T47D (cell line): ENCODE data around the gene PCDHGC5.

ENCODE experiments used
- DNase-seq, 2 experiments: peaks; one replicate each; pipeline versions ENCODE4 v3.0.0 to v3.0.0-alpha.2; 2011 to 2012; ENCODE audit warnings: low read depth in 1 of 2, low spot score in 1 of 2
- JUND ChIP-seq: IDR thresholded peaks from 2 replicates; pipeline ENCODE4 v1.6.1; 2012; ENCODE audit warnings: low read depth
- in situ Hi-C: cut with HindIII; loops from 2 replicates; pipeline ENCODE4 v1.10.0; 2016; ENCODE audit warnings: low sequenced_read_pairs, low pct_unique_long_range_greater_than_20kb

Gene PCDHGC5

GRCh38 chr5:141493500-141494422 is 4.9 kb downstream of the PCDHGC5 start:
- TF ChIP-seq JUND, result no peak
- no peak for DNase-seq
- in situ Hi-C loops, result no loop called here

DNA sequence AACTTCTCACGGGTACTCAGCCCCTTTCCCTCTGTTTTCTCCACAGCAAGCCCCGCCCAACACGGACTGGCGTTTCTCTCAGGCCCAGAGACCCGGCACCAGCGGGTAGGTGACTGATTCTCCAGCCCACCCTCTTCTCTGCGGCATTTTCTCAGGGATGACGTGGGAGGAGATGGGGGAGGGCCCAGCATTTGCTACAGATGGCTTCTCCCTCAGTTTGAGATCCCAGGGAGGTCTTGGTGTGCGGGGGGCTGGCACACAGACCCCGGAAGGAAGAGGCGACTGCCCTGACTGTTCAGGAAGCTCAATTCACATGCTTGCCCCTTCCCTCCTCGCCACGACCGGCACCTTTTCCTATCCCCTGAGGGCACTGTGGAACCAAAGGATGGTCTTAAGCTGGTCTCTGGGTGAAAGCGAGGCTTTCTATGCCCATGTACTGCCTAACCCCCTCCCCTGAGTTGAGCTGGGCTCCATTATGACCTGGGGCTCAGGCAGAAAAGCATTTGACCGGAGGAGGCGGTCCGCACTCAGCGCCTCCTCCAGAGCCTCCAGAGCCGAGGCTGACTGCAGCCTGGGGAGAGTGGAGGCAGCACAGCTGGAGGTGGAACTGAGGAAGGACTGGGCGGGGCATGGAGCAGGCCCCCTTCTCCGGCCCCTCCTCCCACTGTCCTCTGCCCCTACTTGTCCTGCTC is 6.0 kb downstream of the PCDHGC5 start:
- in situ Hi-C loops, result no loop called here
- DNase-seq, result no peak
- TF ChIP-seq JUND, result no peak

- no peak for TF ChIP-seq JUND
- in situ Hi-C loops, result no loop called here
- DNase-seq, result no peak
Measured at GRCh38 chr5:141495453-141495811, 6.6 kb downstream of the PCDHGC5 start.

- no peak for TF ChIP-seq JUND
- DNase-seq, result no peak
- in situ Hi-C loops, result no loop called here
Measured at GRCh38 chr5:141496038-141496437, 7.2 kb downstream of the PCDHGC5 start.

GRCh38 chr5:141501761-141502160 is 12.9 kb downstream of the PCDHGC5 start:
- no peak for DNase-seq
- no peak for TF ChIP-seq JUND
- in situ Hi-C loops, result no loop called here

DNA sequence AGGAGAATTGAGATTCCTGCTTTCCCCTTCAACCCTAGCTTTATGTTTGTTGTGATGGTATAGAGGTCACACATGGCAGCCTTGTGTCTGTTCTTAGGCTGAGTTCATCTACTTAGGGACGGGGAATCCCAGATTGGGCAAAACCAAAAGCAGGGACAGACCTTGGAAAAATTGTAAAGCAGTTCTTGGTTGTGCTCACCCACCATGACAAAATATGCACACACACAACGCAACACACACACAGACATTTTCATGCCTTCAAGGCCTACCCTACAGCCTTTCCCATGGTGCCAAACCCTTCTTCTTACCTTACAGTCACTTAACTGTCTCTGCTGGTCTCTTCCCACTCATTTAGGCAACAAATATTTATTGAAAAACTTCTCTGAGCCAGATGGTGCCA is 14.8 kb downstream of the PCDHGC5 start:
- in situ Hi-C loops, result no loop called here
- no peak for TF ChIP-seq JUND
- DNase-seq, result no peak

DNA sequence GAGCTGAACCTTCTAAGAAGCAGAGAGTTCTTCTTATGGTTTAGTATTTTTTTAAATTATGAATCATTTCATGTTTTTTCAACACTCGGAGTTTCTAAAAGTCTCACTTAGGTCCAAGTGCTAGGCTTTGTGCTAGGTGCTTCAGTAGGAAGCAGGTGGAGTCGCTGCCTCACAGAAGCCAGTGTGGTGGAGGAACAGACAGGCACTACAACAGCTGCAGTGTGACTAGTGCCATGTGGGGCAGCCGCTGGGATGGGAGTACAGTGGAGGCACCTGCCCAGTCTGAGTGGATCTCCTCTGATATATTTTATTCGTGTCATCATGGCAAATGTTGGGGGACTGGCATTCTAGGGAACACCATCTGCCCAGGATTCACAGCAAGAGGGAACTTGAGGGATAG is 15.3 kb downstream of the PCDHGC5 start:
- TF ChIP-seq JUND, result no peak
- in situ Hi-C loops, result no loop called here
- no peak for DNase-seq

- in situ Hi-C loops, result no loop called here
- TF ChIP-seq JUND, result no peak
- no peak for DNase-seq
Measured at GRCh38 chr5:141506381-141507155, 17.7 kb downstream of the PCDHGC5 start.

DNA sequence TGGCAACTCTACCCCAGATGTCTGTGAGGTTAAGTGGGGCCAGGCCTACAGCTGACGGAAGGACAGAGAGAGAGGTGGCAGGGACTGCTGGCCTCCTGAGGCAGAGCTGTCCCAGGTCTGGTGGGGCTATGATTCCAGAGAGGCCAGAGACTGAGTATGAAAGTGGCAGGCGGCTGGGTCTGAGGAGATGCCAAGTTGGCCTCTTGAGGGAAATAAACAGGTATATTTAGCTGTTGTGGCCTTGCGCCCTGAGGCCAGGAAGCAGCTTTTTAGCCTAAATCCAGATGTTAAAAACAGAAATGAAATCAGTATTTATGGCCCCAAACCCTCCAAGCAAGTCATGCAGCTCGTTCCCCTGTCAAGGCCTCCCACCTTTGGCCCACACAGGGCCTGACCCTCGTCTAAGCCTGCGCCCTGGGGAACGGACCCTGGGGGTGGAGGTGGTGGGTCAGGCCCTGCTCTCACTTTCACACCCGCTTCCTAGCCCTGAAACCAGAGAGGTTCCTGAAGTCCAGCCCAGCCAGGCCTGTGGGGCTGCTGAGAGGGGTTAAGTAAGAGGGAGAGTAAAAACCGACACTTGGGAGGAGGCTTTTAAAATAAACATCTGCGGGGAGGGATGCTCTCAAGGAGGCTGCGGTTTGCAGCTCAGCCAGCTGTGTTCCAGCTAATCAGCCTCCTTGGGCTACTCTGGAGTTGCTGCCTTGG is 18.7 kb downstream of the PCDHGC5 start:
- in situ Hi-C loops, result no loop called here
- DNase-seq, result no peak
- TF ChIP-seq JUND, result no peak

DNA sequence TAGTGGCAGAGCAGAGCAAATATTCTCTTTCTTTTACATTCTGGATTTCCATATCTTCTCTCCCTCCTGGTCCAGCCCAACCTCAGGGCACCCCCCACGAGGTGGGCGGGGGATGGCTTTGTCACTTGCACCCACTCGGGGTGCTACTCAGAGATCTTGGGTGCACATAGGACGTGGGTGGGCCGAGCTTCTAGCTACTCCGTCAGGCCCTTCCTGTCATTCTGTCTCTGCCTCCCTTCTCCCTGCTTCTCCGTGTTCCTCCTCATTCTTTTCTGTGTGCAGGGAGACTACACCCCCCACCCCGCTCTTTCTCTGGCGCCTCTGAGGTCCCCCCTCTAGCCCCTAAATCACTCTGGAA is 19.5 kb downstream of the PCDHGC5 start:
- DNase-seq, result no peak
- TF ChIP-seq JUND, result no peak

DNA sequence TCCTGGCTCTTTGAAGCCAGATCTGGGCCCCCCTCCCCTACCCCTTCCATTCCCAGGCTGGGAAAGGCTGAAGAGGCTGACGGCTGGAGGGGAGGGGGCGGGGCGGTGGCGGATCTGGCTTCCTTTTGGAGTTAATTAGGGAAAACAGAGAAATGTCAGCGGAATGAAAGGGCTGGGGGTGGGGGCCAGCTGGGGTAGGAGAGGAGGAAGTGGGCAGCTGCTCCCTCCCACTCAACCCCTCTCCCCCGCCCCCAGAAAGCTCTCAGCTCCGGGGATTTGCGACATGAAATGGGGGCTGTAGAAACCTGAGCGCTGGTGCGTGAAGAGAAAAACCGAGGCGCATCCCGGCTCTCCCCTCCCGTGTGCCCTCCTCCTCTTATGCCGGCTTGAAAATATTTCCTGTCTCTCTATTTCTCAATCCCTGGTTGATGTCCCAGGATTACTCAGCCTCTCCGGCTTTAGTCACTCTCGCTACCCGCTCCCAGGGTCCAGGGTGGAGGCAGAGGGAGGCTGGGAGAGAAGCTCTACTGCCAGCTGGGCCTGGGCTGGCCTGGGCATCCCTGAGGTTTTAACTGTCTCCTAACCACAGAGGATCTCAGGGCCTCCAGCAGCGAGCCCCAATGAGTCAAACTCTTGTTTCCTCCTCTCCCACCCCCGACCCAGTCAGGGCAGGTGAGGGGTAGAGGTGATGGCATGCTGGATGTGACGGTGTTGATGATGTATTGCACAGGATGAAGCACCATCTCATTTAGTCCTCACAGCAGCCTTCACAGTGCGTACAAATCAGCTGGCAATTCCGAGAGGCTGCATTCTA is 20.1 kb downstream of the PCDHGC5 start:
- DNase-seq, result no peak
- in situ Hi-C loops, result no loop called here

More for the DNA sequence above, 19.5 kb downstream of the PCDHGC5 start:
- in situ Hi-C loops, result no loop called here

More for the DNA sequence above, 20.1 kb downstream of the PCDHGC5 start:
- no peak for TF ChIP-seq JUND
